DMS79 treated with DMSO at 0.1 percent for 48 hours (cell line): ENCODE results near the gene GLYAT.
"Not testable (repeated sequence)": the region's sequence is repeated elsewhere in the genome, so short reads cannot be mapped to it uniquely, and the experiment has no call there.

Source experiments
- DNase-seq: peaks from one replicate; lab custom pipeline; 2025; lab: John Stamatoyannopoulos, UW

Gene GLYAT

GRCh38 chr11:58677536-58677935 is 54.2 kb downstream of the GLYAT start:
- not testable (repeated sequence) for DNase-seq

GRCh38 chr11:58676563-58677135 is 55.1 kb downstream of the GLYAT start:
- no peak for DNase-seq

GRCh38 chr11:58675334-58676155 is 56.2 kb downstream of the GLYAT start:
- DNase-seq: peak; percentile 17

GRCh38 chr11:58674609-58675008 is 57.1 kb downstream of the GLYAT start:
- no peak for DNase-seq

- no peak for DNase-seq
These were observed 59.6 kb downstream of the GLYAT start for GRCh38 chr11:58671983-58672633.

GRCh38 chr11:58659910-58660570 is 71.7 kb downstream of the GLYAT start:
- no peak for DNase-seq

- no peak for DNase-seq
These were observed 72.3 kb downstream of the GLYAT start for GRCh38 chr11:58659404-58659803.
